K562 (cell line): ENCODE data around the gene KIF25. TPM values are rescaled to one million over a fixed set of nuclear protein-coding genes. Genes with fewer than 3 reads are reported as not detected.

Source experiments
- ATAC-seq: fragments of 200-7000 bp; cut with Tn5 transposase; 3 replicates; pipeline ENCODE4 v1.9.1; 2020; ENCODE audit warnings: moderate library complexity
- BruUV-seq: library from RNA; stranded (reverse); fragments of 400-500 nt; replicated peaks from 2 replicates; lab custom pipeline; 2021; lab: Mats Ljungman, UMichigan
- CTCF ChIA-PET: fragments of 300-600 bp; formaldehyde crosslinking; extraction: SDS; loops from one replicate; lab custom pipeline; 2021; ENCODE audit warnings: low intra/inter-chr PET ratio; lab: Yijun Ruan, JAX
- POLR2A ChIA-PET: fragments of 300-600, 350-650 bp; sonication (Branson Sonifier 250); formaldehyde crosslinking; extraction: SDS; loops from one replicate; lab custom pipeline; 2021; ENCODE audit warnings: antibody characterized with exemption, inconsistent platforms; lab: Yijun Ruan, JAX
- DNase-seq, 4 experiments: peaks; one replicate each; pipeline versions ENCODE4 v3.0.0 to v3.0.0-alpha.2; 2011 to 2018; ENCODE audit warnings: low spot score in 3 of 4, mixed read lengths in 3 of 4; ENCODE audit errors: extremely low read depth in 1 of 4
- FAIRE-seq: peaks from 2 replicates; lab custom pipeline; 2011; peaks lifted over from hg19 to GRCh38; lab: Jason Lieb, UNC
- H2AFZ ChIP-seq: 2 replicates; pipeline ENCODE4 v1.6.0; 2011; ENCODE audit warnings: low read depth, low read length, control low read depth, inconsistent platforms
- H3K27ac ChIP-seq: fragments of 200-600 bp; 3 replicates; pipeline ENCODE4 v1.8.0; 2011; ENCODE audit warnings: low read depth, mild to moderate bottlenecking, control low read depth, inconsistent platforms, low read length, moderate library complexity, mixed read lengths; ENCODE audit errors: extremely low read depth
- H3K27me3 ChIP-seq, 2 experiments: fragments of 300-600 bp in 1 of 2; 2 replicates in 1 of 2; 3 replicates in 1 of 2; pipeline versions ENCODE4 v1.6.0 to v1.8.0; 2011; ENCODE audit warnings: inconsistent platforms in 2 of 2, low read length in 2 of 2, mild to moderate bottlenecking in 1 of 2, mixed read lengths in 1 of 2, moderate library complexity in 1 of 2; ENCODE audit not compliant: control insufficient read depth in 2 of 2, insufficient read depth in 2 of 2
- H3K36me3 ChIP-seq: fragments of 300-600 bp; 3 replicates; pipeline ENCODE4 v1.8.0; 2011; ENCODE audit warnings: mild to moderate bottlenecking, low read length, inconsistent platforms; ENCODE audit not compliant: control insufficient read depth, insufficient read depth
- H3K4me1 ChIP-seq, 2 experiments: fragments of 200-600 bp in 1 of 2; replicated peaks in 1 of 2; 2 replicates in 1 of 2; 3 replicates in 1 of 2; pipeline versions ENCODE4 v1.5.1 to v1.8.0; 2011; ENCODE audit warnings: inconsistent platforms in 2 of 2, low read length in 2 of 2, mild to moderate bottlenecking in 1 of 2, mixed read lengths in 1 of 2, moderate library complexity in 1 of 2; ENCODE audit not compliant: control insufficient read depth in 2 of 2, insufficient read depth in 2 of 2
- H3K4me2 ChIP-seq: 2 replicates; pipeline ENCODE4 v1.6.1; 2011; ENCODE audit warnings: low read length, control low read depth, inconsistent platforms, mixed read lengths; ENCODE audit not compliant: insufficient read depth
- H3K4me3 ChIP-seq: fragments of 200-600 bp; sonication (generic), shearing (Covaris generic); 2 replicates; pipeline ENCODE4 v1.5.1; 2016; ENCODE audit warnings: control low read depth, inconsistent platforms
- H3K79me2 ChIP-seq: fragments of 200-600 bp; 3 replicates; pipeline ENCODE4 v1.8.0; 2011; ENCODE audit warnings: low read length, inconsistent platforms; ENCODE audit not compliant: control insufficient read depth, insufficient read depth
- H3K9ac ChIP-seq, 2 experiments: 2 replicates each; pipeline versions ENCODE4 v1.6.0 to v1.6.1; 2011; ENCODE audit warnings: low read depth in 2 of 2, low read length in 2 of 2, control low read depth in 1 of 2, inconsistent platforms in 1 of 2, mild to moderate bottlenecking in 1 of 2, mixed read lengths in 1 of 2; ENCODE audit not compliant: insufficient read depth in 1 of 2
- H3K9me1 ChIP-seq: one replicate; pipeline ENCODE4 v1.6.0; 2011; ENCODE audit warnings: inconsistent platforms, mild to moderate bottlenecking, low read length, moderate library complexity; ENCODE audit not compliant: control insufficient read depth, insufficient read depth
- H3K9me3 ChIP-seq: replicated peaks from 2 replicates; pipeline ENCODE4 v1.5.1; 2011; ENCODE audit warnings: low read depth, low read length, inconsistent platforms; ENCODE audit not compliant: control insufficient read depth, insufficient read depth
- H4K20me1 ChIP-seq: replicated peaks from 2 replicates; pipeline ENCODE4 v1.6.1; 2011; ENCODE audit warnings: low read length, inconsistent platforms, mixed read lengths; ENCODE audit not compliant: control insufficient read depth, insufficient read depth
- CSDE1 ChIP-seq, 2 experiments: fragments of 450-650 bp; IDR thresholded peaks; 2 replicates each; pipeline ENCODE4 v1.6.1; 2016; ENCODE audit warnings: mild to moderate bottlenecking in 1 of 2
- EZH2 ChIP-seq: IDR thresholded peaks from 2 replicates; pipeline ENCODE4 v1.6.1; 2012; ENCODE audit warnings: low read depth, mild to moderate bottlenecking, inconsistent platforms, low read length, borderline replicate concordance
- JUN ChIP-seq, 2 experiments: sonication (generic) in 1 of 2; formaldehyde crosslinking in 1 of 2; IDR thresholded peaks; 2 replicates each; pipeline versions ENCODE4 v1.6.1 to v1.8.0; 2012 to 2022; ENCODE audit warnings: borderline replicate concordance in 2 of 2, mild to moderate bottlenecking in 2 of 2, improper control_type of control experiment in 1 of 2, low read depth in 1 of 2, low read length in 1 of 2, missing genetic modification reagents in 1 of 2
- KDM1A ChIP-seq, 2 experiments: fragments of 450-650 bp; IDR thresholded peaks; 2 replicates each; pipeline ENCODE4 v1.6.1; 2016; ENCODE audit warnings: mild to moderate bottlenecking in 2 of 2
- TSC22D4 ChIP-seq: fragments of 450-650 bp; IDR thresholded peaks from 2 replicates; pipeline ENCODE4 v1.6.1; 2016; ENCODE audit warnings: missing genetic modification characterization, missing biosample characterization, control low read depth
- ZC3H11A ChIP-seq: IDR thresholded peaks from 2 replicates; pipeline ENCODE4 v1.6.1; 2012; ENCODE audit warnings: low read depth, low read length, improper control_type of control experiment
- ZNF584 ChIP-seq: fragments of 200-800 bp; sonication (Bioruptor generic); IDR thresholded peaks from 2 replicates; pipeline ENCODE4 v1.6.1; 2016; ENCODE audit warnings: low read depth, mild to moderate bottlenecking, missing genetic modification characterization, missing compliant biosample characterization
- WGBS: fragments of 100-300 bp; shearing (Covaris generic); methylation state at CpG from one replicate; pipeline ENCODE4 v1.1.6; 2016; ENCODE audit warnings: low coverage, mixed read lengths; ENCODE audit not compliant: insufficient coverage; ENCODE audit errors: missing lambda C conversion rate; 5-methylcytosine and 5-hydroxymethylcytosine counted together
- in situ Hi-C: fragments of 300-500 bp; cut with MboI; formaldehyde crosslinking; loops from 4 replicates; pipeline ENCODE4 v1.15.0; 2018; ENCODE audit warnings: inconsistent platforms, mixed read lengths
- intact Hi-C: fragments of 100-400 bp; cut with micrococcal nuclease; formaldehyde crosslinking; loops from 2 replicates; pipeline ENCODE4 v1.14.2; 2022
- polyA plus RNA-seq, 8 experiments: library from polyadenylated mRNA; depleted of rRNA in 4 of 8; stranded (reverse) in 5 of 8; unstranded in 3 of 8; fragments of >200 nt; fragmentation: Nextera tagmentation in 2 of 8; fragmentation: Illumina TruSeq in 1 of 8; extraction: Ambion mirVana in 2 of 8; extraction: Trizol in 1 of 8; gene quantifications; 2 replicates each; pipeline versions ENCODE4 v1.2.1 to v1.2.3, GENCODE V29; 2011 to 2014; ENCODE audit warnings: inconsistent platforms in 1 of 8, missing spikeins in 1 of 8
- total RNA-seq, 7 experiments: library from RNA; depleted of rRNA in 6 of 7; stranded (reverse); fragments of >200 nt in 6 of 7; fragmentation: Illumina TruSeq in 2 of 7; extraction: Trizol in 2 of 7; gene quantifications; 2 replicates each; pipeline versions ENCODE4 v1.2.1 to v1.2.3, GENCODE V29; 2011 to 2021; ENCODE audit warnings: low replicate concordance in 1 of 7
- TF ChIP-seq, protein P1 (sequence below), 2 experiments: fragments of 450-650 bp in 1 of 2; sonication (generic) in 1 of 2; formaldehyde crosslinking; conservative IDR thresholded peaks; 2 replicates each; pipeline versions ENCODE4 v1.4.0 to v1.8.1; 2020 to 2022; ENCODE audit warnings: mild to moderate bottlenecking in 1 of 2, missing genetic modification reagents in 1 of 2

KIF25 gene
- total and polyA plus RNA-seq, 9 of the 15 experiments (the other 6 are each of a cell fraction or from before 2014, with no cell fraction given), result 0.04 to 0.49 (median 0.23) TPM; not detected in 5

DNA sequence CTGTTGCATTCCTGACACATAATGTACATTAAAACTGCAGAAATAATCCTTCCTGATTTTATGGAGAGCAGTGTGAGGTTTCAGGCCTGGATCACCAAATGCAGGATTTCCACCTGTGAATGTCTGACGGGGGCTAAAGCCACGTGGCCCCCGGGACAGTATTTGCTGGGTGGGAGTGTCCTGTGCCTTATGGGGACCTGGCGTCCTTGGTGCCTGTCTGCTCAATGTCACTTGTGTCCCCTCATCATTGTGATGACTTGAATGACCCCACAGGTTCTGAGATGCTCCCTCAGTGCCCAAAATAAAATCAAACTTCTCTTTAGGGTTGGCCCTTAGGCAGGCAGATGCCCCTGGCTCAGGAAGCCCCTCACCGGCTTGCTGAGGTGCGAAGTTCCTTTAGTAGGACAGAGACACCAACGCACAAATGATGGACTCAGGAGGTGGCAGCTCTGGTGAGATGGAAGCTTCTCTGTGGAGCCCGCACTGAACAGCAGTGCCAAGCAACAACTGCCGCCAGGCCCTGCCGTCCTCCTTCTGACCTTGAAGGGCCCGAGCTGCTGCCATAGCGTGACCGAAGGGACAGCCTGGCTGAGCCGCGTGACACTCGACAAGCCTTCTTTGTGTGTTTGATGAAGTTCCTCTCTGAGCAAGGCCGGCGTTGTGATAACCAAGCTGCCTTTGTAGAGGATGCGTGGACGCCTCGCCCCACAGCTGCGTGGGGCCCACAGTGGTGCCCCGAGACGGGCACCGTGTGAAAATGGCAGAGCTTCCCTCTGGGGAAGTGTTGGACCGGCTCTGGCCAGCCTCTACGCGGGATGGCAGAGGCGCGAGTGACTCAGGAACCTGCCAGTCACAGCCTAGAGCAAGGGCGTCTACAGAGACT lies 50.6 kb downstream of the KIF25 start:
- H3K9ac ChIP-seq, result no peak overlapping the region
- H3K9me3 ChIP-seq, result no peaks in the 10 kb centered on the region
- ChIA-PET POLR2A (no interaction called here), CTCF (no interaction called here)
- no peak overlapping the region for H3K4me3 ChIP-seq
- in situ Hi-C loops, result no loop called here
- TF ChIP-seq ZC3H11A (no peak), ZNF584 (CRISPR knock-in tag) (no peak), CSDE1 (IDR thresholded peaks at IDR 0.05) (no peak), KDM1A (IDR thresholded peaks at IDR 0.05) (no peak), EZH2 (no peak), JUN (IDR thresholded peaks at IDR 0.05; ENCODE audit: borderline replicate concordance, low read depth, low read length) (no peak), JUN (CRISPR knock-in tag; IDR thresholded peaks at IDR 0.05; ENCODE audit: borderline replicate concordance) (no peak), TSC22D4 (tag) (no peak)
- TF ChIP-seq, protein P1, sequence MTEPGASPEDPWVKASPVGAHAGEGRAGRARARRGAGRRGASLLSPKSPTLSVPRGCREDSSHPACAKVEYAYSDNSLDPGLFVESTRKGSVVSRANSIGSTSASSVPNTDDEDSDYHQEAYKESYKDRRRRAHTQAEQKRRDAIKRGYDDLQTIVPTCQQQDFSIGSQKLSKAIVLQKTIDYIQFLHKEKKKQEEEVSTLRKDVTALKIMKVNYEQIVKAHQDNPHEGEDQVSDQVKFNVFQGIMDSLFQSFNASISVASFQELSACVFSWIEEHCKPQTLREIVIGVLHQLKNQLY (CRISPR knock-in tag; conservative IDR thresholded peaks at IDR 0.05), result no peak
- no peak for ATAC-seq
- WGBS, result 5% methylated on average over 30 of the region's 31 CpGs
- H3K4me1 ChIP-seq, result peaks cover 0 to 33% of the 10 kb centered on the region in 2 experiments; a peak in 1 of 5 replicates
- DNase-seq, result no peak
- peaks cover 40 to 93% of the 10 kb centered on the region in 2 experiments; a peak in 4 of 5 replicates for H3K27me3 ChIP-seq
- FAIRE-seq, result no peak
- no peaks in the 10 kb centered on the region for H3K9me1 ChIP-seq
- no peaks in the 10 kb centered on the region for H3K79me2 ChIP-seq
- H4K20me1 ChIP-seq, result peaks cover 12% of the 10 kb centered on the region; the same call in 1 of the 2 replicates
- no TSS peak for BruUV-seq
- intact Hi-C loops, result no loop called here
- H2AFZ ChIP-seq, result no peak overlapping the region
- H3K27ac ChIP-seq, result no peak overlapping the region
- no peak overlapping the region for H3K4me2 ChIP-seq
- no peaks in the 10 kb centered on the region for H3K36me3 ChIP-seq
